Measurements from ENCODE around the gene TMEM37.
A peak's percentile ranks its signal among the peaks of the same experiment; 100 is the strongest.

Gene TMEM37

DNA sequence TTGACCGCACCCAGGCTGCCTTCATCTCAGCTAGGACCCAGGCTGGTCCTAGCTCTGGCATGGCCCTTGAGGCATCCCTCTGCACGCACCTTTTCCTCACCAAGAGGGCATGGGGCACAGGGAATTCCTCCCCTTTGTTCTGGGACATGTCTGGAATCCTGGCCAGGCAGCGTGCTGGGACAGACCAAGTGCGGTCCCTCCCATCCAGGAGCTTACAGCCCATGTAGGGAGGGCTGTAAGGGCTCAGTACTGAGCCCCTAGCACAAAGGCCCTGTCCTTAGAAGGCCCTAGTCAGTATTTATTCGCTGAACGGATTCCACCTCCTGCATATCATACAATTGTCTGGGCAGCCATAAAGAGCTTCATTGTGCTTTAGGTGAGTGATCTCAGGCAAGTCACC is 3.0 kb downstream of the TMEM37 start:
- no peak for DNase-seq

DNA sequence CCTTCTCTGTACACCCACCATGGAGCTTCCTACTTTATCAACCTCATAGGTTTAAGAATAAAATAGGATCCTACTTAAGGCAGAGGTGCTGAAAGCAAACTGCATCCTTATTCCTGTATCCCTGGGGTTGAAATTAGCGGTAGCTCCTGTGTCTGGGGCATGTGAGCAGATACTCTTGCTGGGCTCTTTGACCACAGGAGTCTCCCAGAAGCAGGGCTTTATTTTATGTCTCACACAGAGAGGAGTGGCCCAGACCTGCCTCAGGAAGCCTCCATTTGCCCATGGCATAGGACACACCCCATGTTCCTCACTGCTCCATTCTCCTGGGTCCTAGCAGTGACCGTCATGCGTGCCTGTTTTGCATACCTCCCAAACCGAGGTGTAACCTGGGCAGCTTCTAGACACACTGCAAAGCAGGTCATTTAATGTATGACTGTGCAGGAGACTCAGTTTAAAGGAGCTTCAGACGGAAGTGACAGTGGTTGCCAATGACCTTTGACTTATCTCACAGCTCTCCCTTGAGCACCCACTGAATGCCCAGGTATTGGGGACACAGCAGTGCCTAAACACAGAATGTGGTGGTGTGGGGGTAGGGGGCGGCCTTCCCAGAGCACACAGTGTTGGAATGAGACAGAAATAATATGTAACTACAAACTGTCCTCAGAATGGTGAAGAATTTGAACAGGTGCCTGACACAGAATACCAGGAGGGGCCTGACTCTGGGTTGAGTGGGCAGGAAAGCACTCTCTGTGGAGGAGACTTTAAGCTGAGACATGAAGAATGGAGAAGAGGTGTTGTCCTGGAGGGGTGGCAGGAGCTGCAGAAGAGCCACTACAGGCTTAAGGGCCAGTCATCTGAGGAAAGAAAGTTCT is 3.7 kb downstream of the TMEM37 start:
- DNase-seq: no peak

DNA sequence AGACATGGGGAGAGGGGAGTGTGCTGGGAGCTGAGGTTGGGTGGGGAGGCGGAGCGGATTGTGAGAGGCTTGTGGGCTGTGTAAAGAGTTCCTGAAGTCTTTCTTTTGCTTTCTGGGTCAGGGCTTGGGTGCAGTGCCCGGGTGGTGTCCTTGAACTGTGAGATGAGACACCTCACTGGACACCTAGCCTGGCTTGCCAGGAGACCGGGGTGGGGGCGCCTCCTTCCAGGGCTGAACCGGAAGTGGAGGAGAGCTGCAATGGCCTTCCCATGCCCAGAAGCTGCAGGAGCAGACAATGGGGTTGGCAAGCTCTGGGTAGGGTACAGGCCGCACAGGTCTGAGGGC is 4.3 kb downstream of the TMEM37 start:
- no peak for DNase-seq

DNA sequence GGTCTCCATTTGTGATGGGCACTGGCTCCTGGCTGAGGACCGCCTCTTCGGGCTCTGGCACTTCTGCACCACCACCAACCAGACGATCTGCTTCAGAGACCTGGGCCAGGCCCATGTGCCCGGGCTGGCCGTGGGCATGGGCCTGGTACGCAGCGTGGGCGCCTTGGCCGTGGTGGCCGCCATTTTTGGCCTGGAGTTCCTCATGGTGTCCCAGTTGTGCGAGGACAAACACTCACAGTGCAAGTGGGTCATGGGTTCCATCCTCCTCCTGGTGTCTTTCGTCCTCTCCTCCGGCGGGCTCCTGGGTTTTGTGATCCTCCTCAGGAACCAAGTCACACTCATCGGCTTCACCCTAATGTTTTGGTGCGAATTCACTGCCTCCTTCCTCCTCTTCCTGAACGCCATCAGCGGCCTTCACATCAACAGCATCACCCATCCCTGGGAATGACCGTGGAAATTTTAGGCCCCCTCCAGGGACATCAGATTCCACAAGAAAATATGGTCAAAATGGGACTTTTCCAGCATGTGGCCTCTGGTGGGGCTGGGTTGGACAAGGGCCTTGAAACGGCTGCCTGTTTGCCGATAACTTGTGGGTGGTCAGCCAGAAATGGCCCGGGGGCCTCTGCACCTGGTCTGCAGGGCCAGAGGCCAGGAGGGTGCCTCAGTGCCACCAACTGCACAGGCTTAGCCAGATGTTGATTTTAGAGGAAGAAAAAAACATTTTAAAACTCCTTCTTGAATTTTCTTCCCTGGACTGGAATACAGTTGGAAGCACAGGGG is 5.5 kb downstream of the TMEM37 start:
- no peak for DNase-seq

DNA sequence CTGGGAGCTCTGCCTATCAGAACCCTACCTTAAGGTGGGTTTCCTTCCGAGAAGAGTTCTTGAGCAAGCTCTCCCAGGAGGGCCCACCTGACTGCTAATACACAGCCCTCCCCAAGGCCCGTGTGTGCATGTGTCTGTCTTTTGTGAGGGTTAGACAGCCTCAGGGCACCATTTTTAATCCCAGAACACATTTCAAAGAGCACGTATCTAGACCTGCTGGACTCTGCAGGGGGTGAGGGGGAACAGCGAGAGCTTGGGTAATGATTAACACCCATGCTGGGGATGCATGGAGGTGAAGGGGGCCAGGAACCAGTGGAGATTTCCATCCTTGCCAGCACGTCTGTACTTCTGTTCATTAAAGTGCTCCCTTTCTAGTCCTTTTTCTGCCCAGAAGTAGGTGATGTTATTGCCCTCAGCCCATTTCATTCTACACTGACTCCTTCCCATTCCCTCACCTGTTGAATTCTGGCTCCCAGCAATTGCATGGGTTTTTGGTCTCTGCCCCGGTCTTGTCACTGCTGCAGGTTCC is 6.5 kb downstream of the TMEM37 start:
- no peak for DNase-seq

DNA sequence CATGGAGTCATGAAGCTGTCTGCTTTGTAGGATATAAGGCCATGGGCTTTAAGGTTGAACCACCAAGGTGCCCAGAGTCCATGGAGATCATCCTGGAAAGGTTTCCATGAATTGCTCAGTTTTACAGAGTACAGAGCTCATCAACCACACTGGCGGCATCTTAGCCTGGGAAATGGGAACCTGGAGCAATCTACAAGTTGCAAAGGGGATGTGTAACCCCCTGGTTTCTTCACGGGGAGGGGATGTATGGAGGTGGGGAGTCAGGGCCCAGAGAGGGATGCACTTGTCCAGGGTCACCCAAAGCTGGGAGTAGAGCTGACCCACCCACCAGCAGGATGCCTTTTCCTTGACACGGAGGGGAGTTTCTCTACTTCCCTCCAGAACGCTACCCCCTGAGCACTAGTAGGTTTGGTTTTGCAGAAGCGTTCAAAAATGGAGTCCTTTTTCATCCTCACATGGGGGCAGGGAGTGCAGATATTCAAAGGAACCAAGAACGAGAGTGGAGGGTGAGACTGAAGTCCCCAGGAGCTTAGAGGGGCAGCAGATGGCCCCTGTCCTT is 7.2 kb downstream of the TMEM37 start:
- DNase-seq: no peak

DNA sequence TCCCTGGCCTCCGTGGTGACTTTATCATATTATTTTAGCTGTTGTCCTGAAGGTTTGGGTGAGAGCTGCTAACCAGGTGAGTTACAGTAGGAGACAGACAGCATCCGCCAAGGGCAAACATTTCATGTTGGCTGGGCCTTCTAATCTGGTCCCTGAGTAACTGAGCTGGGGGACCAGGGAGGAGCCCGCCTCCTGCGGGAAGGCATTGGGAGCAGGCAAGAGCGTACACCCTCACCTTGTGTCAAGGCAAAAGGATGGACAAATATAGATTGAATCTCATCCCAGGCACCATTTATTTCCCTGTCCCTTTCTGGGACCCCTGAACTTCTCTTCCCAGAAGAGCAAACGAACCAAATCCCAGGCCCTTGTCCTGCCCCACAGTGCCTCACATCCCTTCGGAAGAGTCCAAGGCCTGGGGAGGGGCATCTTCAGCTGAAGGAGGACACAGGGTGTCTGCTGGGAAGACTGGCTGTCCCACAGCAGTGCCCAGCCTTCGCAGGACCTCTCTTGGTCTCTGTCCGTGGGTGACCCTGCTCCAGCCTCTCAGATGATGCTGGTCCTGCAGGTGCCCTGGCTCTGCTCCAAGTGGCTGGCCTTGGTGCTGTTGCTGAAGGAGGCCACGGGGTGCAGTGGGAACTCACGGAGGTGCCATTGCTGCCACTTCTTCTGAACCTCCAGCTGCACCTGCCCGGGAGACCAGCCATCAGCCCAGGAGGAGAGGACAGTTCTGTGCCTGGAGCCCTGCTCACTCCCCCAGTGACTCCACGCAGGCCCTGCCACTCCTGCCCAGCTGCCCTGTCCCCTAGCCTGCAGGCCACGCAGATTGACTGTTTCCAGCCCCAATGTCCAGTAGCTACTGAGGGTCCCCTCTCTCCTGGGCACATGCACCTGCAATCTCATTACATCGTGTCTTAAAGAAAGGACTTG is 8.2 kb downstream of the TMEM37 start:
- no peak for DNase-seq

DNA sequence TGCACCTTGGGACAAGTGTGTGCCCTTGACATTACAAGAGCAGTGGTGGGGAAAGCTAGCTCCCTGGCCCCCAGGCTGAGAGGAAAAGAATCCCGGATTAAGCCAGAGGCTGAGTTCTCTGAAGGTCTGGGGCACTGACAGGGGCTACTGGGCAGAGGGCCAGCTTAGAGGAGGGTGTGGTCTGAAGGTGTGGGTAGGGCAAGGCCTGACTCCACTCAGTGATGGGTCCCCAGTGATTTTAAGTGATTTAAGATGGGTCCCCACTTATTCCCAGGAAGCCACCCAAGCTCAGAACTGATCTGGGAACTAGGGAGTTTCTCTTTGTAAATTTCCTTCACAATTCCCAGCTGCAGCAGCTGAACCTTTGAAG is 8.8 kb downstream of the TMEM37 start:
- DNase-seq: no peak

DNA sequence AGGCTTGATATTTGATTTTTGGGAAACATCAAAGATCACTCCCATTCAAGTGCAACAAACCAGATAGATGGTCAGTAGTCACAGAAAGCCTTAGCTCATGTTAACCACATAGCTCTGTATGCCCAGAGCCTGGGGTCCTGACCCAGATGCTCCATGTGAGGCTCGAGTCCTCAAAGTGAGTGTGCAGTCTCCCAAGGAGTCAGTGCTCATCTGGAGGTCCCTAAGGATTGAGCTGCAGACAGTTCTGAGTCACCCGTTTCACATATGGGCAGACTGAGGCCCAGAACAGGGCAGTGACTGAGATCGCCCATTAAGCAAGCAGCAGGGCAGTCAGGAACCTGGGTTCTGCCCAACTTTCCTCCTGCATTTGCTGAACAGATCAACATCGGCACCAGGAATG is 9.2 kb downstream of the TMEM37 start:
- no peak for DNase-seq

DNA sequence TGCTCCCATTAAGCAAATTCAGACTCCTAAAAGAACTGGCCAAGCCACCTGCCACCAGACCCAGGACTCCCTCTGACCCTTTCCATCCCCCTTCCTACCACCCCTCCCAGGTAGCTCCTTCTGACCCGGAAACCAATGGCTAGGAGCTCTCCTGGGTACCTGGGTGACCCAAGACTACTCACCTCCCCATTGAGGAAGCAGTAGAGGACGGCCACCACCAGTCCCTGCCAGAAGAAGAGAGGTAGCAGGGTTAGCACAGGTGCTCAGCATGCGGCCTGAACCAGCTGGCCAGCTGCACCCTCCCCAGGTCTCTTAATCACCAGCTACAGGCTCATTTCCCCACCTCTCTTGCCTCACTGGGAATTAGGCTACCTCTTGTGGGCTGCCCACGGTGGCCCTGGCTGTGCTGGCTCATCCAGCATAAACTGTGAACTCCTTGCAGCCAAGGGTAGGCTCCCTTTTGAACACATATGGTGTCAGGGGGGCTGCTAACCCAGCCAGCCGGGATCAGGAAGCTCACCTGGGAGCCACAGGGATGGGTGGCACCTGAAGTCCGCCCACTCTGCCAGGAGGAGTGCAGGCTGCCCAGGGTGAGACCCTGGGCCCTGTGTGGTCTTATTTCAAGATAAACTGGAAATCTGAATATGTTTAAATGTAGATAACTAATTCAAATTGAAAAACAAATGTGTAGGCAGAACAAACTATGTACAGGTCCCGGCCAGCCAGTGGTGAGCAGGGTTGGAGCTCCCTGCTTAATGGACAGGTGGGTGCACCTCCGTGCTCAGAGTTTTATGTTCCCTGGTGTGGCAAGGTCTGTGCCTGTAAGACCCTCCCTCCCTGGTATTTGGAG is 9.9 kb downstream of the TMEM37 start:
- DNase-seq: no peak

DNA sequence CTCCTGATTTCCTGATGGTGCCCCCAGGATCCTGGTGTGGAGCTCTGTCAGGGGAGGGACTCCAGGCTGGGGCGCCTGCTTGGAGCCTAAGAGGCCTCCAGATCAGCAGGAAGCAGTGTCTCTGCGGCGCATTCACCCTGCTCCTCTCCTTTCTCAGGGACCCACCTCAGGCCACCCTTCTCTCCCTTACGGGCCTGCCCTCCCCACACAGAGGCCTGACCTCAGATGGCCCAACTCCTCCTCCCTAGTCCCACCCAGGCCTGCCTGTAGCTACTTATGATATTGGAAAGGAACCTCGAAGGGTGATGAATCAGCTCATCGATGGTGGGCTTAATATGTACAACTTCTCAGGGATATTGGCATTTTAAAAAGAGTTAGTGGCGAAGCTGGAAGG is 10.6 kb downstream of the TMEM37 start:
- DNase-seq: no peak

DNA sequence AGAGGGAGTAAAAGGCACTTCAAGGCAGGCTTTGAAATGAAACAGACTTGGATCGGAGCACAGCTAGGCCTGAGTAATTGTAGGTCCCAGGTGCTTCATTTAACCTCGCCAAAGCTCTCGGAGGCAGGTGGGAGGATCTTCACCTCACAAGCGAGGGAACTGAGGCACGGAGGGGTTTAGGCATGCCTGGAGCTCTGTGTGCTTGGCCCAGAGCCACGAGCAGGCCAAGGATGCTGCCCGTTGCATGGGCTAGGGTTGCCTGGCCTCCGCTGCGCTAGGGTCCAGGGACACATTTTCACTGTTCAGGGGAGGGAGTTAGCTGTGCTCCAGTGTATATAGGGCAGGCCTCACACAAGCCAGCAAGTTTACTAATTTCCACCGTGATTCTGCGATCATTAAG is 11.2 kb downstream of the TMEM37 start:
- DNase-seq: no peak

DNA sequence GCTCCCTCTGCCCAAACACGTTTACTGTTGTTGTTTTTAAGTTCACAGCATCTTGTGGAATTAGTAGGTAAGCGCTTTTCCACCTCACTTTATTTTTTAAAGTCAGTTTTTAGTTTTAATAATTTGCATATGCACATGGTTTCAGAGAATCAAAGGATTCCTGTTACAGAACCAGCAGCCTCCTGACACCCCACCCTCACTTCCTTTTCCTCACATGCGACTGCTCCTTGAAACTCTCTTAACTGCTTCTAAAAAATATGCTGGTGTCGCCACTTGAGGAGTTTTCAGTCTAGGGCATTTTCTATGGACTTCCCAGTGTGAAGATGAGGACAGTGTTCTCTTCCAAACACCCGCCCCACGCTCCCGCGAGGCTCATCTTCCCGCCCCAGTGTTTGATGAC is 14.4 kb downstream of the TMEM37 start:
- no peak for DNase-seq

DNA sequence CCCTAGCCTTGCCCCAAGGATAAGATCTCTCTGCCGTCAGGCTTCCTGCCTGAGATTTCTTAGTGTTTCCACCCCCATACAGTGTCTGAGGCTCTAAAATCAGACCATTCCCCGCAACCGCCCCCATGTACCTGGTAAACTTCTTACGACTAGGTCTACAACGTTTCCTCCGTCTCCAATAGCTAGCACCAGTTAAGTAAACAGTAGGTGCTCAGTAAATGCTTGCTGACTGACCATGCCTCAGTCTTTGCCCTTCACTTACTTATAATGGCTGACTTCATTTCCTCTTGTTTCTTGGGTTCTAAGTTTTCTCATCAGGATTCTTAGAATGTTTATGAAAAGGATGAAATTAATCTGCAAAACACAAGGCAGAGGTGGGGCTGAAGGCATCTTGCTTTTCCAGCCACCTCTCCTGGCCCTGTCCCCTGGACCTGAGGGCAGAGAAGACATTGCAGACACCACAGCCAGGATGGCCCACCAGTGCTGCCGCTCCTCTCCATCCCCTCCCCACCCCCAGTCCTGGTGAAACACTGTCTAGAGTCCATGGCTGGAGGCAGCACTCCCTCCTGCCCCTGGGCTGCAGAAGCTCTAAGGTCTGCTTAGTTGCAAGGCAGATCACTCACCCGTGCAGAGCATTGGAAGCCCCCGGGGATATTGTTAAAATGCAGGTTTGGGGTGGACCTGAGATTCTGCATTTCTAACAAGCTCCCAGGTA is 16.9 kb downstream of the TMEM37 start:
- no peak for DNase-seq

DNA sequence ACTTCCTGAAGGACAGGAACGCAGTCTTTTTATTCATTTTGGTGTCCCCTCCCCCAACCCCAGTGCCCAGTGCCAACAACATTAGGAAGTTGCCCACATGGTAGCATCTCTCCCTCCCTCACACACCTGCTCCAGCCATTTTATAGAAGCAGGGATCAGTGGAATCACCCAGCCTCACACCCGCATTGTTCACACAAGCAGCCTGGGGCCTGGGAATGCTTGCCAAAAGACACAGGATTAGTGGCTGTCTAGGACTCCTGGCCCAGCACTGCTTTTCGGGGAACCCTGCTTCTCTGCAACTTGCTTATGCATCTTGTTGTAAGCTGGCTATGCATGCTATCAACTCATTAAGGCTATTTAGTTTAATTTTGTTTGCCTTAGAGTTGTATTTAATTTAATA is 17.9 kb downstream of the TMEM37 start:
- no peak for DNase-seq

DNA sequence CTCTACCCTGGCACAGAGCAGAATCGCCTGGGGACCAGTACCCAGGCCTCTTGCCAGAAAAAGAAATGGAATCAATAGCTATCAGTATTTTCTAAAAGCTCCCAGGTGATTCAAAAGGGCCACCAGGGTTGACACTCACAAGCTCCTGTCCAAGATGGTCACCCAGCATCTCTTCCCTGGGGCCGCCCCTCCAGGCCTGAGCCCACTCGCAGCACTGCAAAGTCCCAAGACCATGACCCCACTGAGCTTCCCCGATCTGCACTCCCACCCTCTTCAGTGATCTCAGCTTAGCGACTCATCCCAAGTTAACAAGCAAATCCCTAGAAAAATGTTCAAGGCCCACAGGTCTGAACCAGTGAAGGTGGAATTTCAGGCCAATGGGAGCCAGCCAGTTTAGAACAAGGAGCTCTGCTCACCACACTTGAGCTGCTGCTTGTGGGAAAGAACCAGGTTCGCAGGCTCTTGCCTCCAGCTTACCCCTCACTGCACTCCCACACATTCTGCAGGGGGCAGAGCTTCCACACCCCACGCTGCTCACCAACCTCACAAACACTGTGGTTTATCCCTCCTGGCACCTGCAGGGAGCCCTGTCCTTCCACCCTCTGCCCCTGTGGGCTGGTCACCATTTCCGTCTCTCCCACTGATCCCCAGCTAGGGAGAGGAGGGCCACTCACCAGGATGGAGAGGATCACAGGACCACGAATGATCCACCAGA is 19.8 kb downstream of the TMEM37 start:
- peak in 2 of 4 experiments; percentile 23 to 25 for DNase-seq

DNA sequence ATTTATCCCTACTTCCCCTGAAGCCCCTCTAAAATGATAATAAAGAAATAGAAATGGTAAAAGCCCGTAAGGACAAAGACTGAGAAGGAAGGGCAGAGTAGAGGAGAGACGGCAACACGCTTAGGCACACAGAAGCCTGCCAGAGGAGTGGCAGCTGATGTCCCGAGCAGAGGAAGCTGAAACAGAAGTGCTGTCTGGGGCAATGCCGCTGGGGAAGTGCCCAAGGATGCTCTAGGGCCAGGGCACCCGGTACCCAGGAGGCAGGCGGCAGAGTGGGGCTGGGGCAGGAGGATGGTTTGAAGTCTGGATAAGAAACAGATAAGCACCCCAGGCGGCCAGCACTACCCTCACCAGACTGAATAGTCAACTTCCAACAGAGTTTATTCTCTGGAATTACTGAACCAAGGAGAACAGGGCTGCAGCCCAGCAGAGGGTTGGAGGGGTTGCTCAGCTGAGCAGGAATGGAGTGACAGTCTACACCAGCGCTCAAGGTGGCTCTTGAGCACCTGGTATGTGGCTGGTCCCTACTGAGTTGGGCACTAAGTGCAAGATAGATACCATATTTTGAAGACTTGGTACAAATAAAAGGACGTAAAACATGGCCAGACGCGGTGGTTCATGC is 22.4 kb downstream of the TMEM37 start:
- no peak for DNase-seq

DNA sequence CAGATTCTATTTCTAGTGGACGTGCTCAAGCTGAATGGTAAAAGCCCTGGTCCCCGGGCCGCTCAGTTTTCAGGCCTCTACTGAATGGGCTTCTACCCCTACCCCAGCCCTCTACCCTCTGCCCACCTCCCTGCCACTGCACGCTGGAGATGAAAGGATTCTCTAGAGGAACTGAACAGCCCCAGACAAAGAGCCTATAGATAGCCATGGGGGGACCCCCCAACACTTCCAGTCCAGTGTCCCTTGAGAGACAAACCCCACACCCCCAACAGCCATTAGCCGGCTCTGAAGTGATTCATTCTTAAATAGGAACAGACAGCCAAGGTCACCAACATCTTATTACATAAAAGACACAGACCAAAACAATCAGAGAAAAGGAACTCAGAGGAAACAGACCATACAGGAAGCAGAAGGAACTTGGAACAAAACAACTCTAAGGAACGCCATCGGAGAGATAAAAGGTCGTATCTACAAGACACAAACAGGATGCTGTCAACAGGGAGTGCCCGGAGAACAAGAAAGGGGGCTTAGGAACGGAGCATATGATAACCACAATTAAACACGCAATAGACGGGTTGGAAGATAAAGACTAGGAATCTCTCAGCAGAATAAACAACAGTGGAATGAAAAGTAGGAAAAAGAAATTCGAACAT is 23.5 kb downstream of the TMEM37 start:
- DNase-seq: peak in 2 of 4 experiments; percentile 22 to 28

DNA sequence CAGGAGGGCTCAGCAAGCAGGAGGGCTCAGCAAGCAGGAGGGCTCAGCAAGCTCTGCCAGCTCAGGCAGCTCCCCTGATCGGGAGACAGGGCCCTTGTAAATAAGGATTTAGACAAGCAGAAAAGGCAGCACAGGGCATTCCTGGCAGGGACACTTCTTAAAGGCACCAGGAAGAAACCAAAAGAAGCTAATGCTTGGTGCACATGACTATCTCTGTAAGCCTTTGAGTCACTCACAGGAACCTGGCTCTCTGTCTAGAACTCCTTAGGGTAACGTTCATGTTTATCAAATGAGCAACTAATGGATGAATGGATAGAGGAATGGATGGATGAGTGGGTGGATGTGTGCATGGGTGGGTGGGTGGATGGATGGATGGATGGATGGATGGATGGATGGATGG is 28.4 kb downstream of the TMEM37 start:
- DNase-seq: no peak
